ENCODE results near the gene SPTBN1.

Gene SPTBN1

GRCh38 chr2:54617409-54617808, 161.3 kb downstream of the SPTBN1 start:
- DNase-seq = no peak

GRCh38 chr2:54618646-54619565, 162.8 kb downstream of the SPTBN1 start:
- no peak for DNase-seq

- DNase-seq = no peak
Measured at GRCh38 chr2:54619660-54620231, 163.6 kb downstream of the SPTBN1 start.

- no peak for DNase-seq
Measured at GRCh38 chr2:54620948-54621347, 164.8 kb downstream of the SPTBN1 start.

GRCh38 chr2:54624591-54625071, 168.5 kb downstream of the SPTBN1 start:
- DNase-seq = no peak

GRCh38 chr2:54626131-54626530, 170.0 kb downstream of the SPTBN1 start:
- no peak for DNase-seq

- DNase-seq = no peak
Measured at GRCh38 chr2:54626884-54627283, 170.8 kb downstream of the SPTBN1 start.

- no peak for DNase-seq
Measured at GRCh38 chr2:54627973-54628372, 171.8 kb downstream of the SPTBN1 start.

- DNase-seq = no peak
Measured at GRCh38 chr2:54628418-54628817, 172.3 kb downstream of the SPTBN1 start.

- DNase-seq = no peak
Measured at GRCh38 chr2:54628957-54629356, 172.8 kb downstream of the SPTBN1 start.

GRCh38 chr2:54629390-54629789, 173.3 kb downstream of the SPTBN1 start:
- no peak for DNase-seq

- DNase-seq = peak; percentile 11
Measured at GRCh38 chr2:54629914-54630857, 174.1 kb downstream of the SPTBN1 start.

GRCh38 chr2:54630858-54631497, 174.9 kb downstream of the SPTBN1 start:
- no peak for DNase-seq

- no peak for DNase-seq
Measured at GRCh38 chr2:54631755-54632154, 175.6 kb downstream of the SPTBN1 start.

- DNase-seq = no peak
Measured at GRCh38 chr2:54632733-54633692, 176.9 kb downstream of the SPTBN1 start.

GRCh38 chr2:54634021-54634420, 177.9 kb downstream of the SPTBN1 start:
- no peak for DNase-seq

GRCh38 chr2:54634564-54635511, 178.7 kb downstream of the SPTBN1 start:
- no peak for DNase-seq

GRCh38 chr2:54635554-54636152, 179.5 kb downstream of the SPTBN1 start:
- no peak for DNase-seq

- DNase-seq = no peak
Measured at GRCh38 chr2:54636415-54637139, 180.4 kb downstream of the SPTBN1 start.

All from NK-92 treated with Interleukin-12 subunit alpha and Interleukin-12 subunit beta, amount 100 ng/mL, for 24 hours (cell line).